Lower leg skin (tissue), 4 donors: ENCODE results near the gene PAXIP1. TPM values are rescaled to one million over a fixed set of nuclear protein-coding genes. Genes with fewer than 3 reads are reported as not detected.
A peak's percentile ranks its signal among the peaks of the same experiment; 100 is the strongest.

Experiments
- DNase-seq, 2 donors: peaks; one replicate each; pipeline ENCODE4 v3.0.0-alpha.2; 2019; ENCODE audit warnings: low spot score in 2 of 2
- H3K4me3 ChIP-seq: fragments of 200-600 bp; sonication (generic); 2 replicates; pipeline ENCODE4 v1.5.1; 2017; ENCODE audit warnings: mild to moderate bottlenecking, low read depth; ENCODE audit not compliant: poor library complexity, severe bottlenecking
- CTCF ChIP-seq, 3 donors: fragments of 450-650 bp; IDR thresholded peaks; one replicate each; pipeline ENCODE4 v1.5.1; 2016; ENCODE audit warnings: antibody characterized with exemption in 3 of 3, mild to moderate bottlenecking in 3 of 3, moderate library complexity in 2 of 3
- POLR2A ChIP-seq, 2 donors: fragments of 450-650 bp; IDR thresholded peaks; one replicate each; pipeline ENCODE4 v1.6.1; 2016 to 2017; ENCODE audit warnings: antibody characterized with exemption in 2 of 2, mild to moderate bottlenecking in 1 of 2, moderate library complexity in 1 of 2
- WGBS, 2 donors: methylation state at CpG; one replicate each; pipeline ENCODE4 v1.1.5; 2018; 5-methylcytosine and 5-hydroxymethylcytosine counted together
- intact Hi-C: fragments of 100-400 bp; cut with DNase I; formaldehyde crosslinking; loops from one replicate; pipeline ENCODE4 v1.15.0; 2023; ENCODE audit warnings: low total_unique reads
- total RNA-seq, 4 donors: library from RNA; depleted of rRNA; stranded (reverse); fragments of >200 nt; gene quantifications; one replicate each; pipeline ENCODE4 v1.1.0, GENCODE V29; 2016

PAXIP1 gene
- total RNA-seq, 4 donors from 2014 or later: 10.0 to 14.1 (median 11.4) TPM

DNA sequence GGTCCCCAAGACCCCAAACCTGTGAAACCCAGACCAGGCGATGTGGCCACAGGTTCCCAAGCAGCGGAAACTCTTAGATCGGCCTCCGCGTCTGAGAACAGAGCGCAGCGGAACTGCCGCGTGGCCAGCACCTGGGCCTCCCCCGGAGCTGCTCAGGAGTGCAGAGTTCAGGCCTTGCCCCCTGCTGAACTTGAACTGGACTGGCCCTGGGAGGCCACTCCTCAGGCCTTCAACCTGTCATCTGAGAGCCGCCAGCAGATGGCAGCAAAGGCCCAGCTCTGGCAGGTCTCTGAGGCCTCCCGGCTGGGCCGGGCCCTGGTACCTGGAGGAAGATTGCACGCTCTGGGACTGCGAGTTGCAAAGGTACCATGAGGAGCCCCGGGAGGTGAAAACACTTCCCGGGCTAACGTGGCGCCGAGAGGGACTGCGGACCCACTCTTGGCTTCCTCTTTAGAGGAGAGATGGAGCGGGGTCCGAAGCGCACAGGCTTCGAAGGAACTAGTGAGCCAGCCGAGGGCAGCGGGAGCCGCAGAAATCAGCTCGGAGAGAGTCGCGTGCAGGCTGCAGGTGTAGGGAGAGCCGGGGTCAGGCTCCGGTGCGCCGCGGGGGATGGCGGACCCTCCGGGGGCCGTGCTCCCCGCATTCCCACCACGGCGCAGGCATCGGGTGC is 89.2 kb downstream of the PAXIP1 start:
- 7 to 11% methylated on average over 17 to 34 of the region's 43 CpGs for WGBS, 2 donors
- H3K4me3 ChIP-seq: no peak overlapping the region
- no peak for TF ChIP-seq POLR2A (IDR thresholded peaks at IDR 0.05)
- peak; percentile 77 to 97 for DNase-seq
- intact Hi-C loops: no loop called here

- H3K4me3 ChIP-seq: no peak overlapping the region
- intact Hi-C loops: no loop called here
- 56 to 64% methylated on average over 22 of the region's 22 CpGs for WGBS, 2 donors
- peak in 1 of 2 donors; percentile 81 for DNase-seq
- TF ChIP-seq POLR2A (IDR thresholded peaks at IDR 0.05): no peak
- no peak for TF ChIP-seq CTCF (IDR thresholded peaks at IDR 0.05)
Measured at GRCh38 chr7:154912871-154913637, 89.9 kb downstream of the PAXIP1 start.

GRCh38 chr7:154911862-154912455 is 91.0 kb downstream of the PAXIP1 start:
- no peak overlapping the region for H3K4me3 ChIP-seq
- 85 to 90% methylated on average over 6 of the region's 6 CpGs for WGBS, 2 donors
- intact Hi-C loops: no loop called here
- DNase-seq: peak in 1 of 2 donors; percentile 59
- TF ChIP-seq CTCF (IDR thresholded peaks at IDR 0.05) (no peak), POLR2A (IDR thresholded peaks at IDR 0.05) (no peak)

GRCh38 chr7:154911411-154911810 is 91.5 kb downstream of the PAXIP1 start:
- intact Hi-C loops: no loop called here
- H3K4me3 ChIP-seq: no peak overlapping the region
- WGBS, 2 donors: 95 to 100% methylated on average over 2 of the region's 2 CpGs
- DNase-seq: peak in 1 of 2 donors; percentile 39
- no peak for TF ChIP-seq CTCF (IDR thresholded peaks at IDR 0.05)
- TF ChIP-seq POLR2A (IDR thresholded peaks at IDR 0.05): no peak

DNA sequence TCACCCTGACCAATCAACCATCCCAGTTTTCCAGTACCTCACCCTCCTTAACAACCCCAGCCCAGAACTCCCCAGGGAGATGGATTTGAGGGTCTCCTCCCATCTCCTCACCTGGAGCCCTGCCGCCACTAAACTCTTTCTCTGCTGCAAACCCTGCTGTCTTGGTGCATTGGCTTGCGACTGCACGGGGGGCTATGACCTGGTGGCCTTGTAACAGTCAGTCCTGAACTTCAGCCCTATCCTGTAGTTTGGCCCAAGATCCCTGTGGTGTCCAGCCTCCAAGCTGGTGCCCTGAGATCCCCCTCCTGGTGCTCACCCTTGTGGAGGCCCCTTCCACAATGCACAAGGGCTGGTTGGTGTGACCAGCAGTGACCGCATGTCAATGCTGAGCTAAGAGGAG is 91.9 kb downstream of the PAXIP1 start:
- 96 to 100% methylated on average over 4 of the region's 4 CpGs for WGBS, 2 donors
- no peak overlapping the region for H3K4me3 ChIP-seq
- TF ChIP-seq POLR2A (IDR thresholded peaks at IDR 0.05) (no peak), CTCF (IDR thresholded peaks at IDR 0.05) (no peak)
- intact Hi-C loops: no loop called here
- DNase-seq: peak in 1 of 2 donors; percentile 63

- TF ChIP-seq CTCF (IDR thresholded peaks at IDR 0.05): no peak
- TF ChIP-seq POLR2A (IDR thresholded peaks at IDR 0.05): no peak
- peak in 1 of 2 donors; percentile 74 for DNase-seq
- intact Hi-C loops: no loop called here
- H3K4me3 ChIP-seq: no peak overlapping the region
- WGBS, 2 donors: 74 to 81% methylated on average over 4 of the region's 4 CpGs
Measured at GRCh38 chr7:154910125-154910524, 92.8 kb downstream of the PAXIP1 start.
